GM18507 (cell line): ENCODE measurements around the gene STARD6.

Experiments used
- DNase-seq: peaks from one replicate; pipeline ENCODE4 v3.0.0; 2011; ENCODE audit warnings: low read depth; ENCODE audit not compliant: insufficient read length; ENCODE audit errors: extremely low spot score
- FAIRE-seq: peaks from 2 replicates; lab custom pipeline; 2011; peaks lifted over from hg19 to GRCh38; lab: Jason Lieb, UNC

Gene STARD6

DNA sequence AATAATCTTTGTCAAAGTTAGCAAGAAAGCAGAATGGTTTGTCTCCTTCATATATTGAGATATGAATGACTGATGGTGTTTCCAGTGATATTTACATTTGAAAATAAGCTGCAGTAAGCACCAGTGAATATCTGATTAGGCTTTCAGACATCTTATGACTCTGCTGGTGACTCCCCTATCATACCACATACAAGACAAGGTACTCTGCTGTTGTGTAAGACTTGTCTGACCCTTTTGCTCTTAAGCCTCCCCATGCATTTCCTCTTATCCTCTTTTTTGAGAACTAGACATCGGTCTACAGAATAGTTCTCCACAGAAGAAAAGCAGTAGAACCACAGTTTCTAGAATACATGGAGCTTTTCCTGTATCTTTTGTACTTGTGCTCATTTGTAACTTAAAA is 79.0 kb downstream of the STARD6 start:
- no peak for DNase-seq
- no peak for FAIRE-seq

- DNase-seq = no peak
- no peak for FAIRE-seq
Observed at GRCh38 chr18:54277899-54278298, 79.8 kb downstream of the STARD6 start.
